Endothelial cell of umbilical vein (primary cell): ENCODE results near the gene FAM118A. TPM values are rescaled to one million over a fixed set of nuclear protein-coding genes. Genes with fewer than 3 reads are reported as not detected.

Experiments used
- BruUV-seq: library from RNA; stranded (reverse); fragments of 400-500 nt; replicated peaks from 2 replicates; lab custom pipeline; 2021; lab: Mats Ljungman, UMichigan
- CTCF ChIA-PET: fragments of 300-600, 350-600 bp; sonication (Branson Sonifier 250); formaldehyde crosslinking; loops from one replicate; lab custom pipeline; 2021; ENCODE audit warnings: antibody characterized with exemption, inconsistent platforms; lab: Charles Lee
- POLR2A ChIA-PET: fragments of 300-600, 350-600 bp; sonication (Branson Sonifier 250); formaldehyde crosslinking; loops from one replicate; lab custom pipeline; 2021; ENCODE audit warnings: antibody characterized with exemption, inconsistent platforms; lab: Charles Lee
- DNase-seq: peaks from one replicate; pipeline ENCODE4 v3.0.0-alpha.2; 2011; ENCODE audit warnings: low read depth, low spot score
- FAIRE-seq: peaks from 2 replicates; lab custom pipeline; 2011; peaks lifted over from hg19 to GRCh38; lab: Jason Lieb, UNC
- H2AFZ ChIP-seq: 2 replicates; pipeline ENCODE4 v1.6.0; 2012; ENCODE audit warnings: low read depth, low read length, control low read depth, inconsistent platforms
- H3K27ac ChIP-seq: 2 replicates; pipeline ENCODE4 v1.5.1; 2011; ENCODE audit warnings: low read depth, mild to moderate bottlenecking, control low read depth, low read length, moderate library complexity; ENCODE audit not compliant: insufficient read depth
- H3K27me3 ChIP-seq, 2 experiments: 2 replicates each; pipeline versions ENCODE4 v1.6.0 to v1.6.1; 2011; ENCODE audit warnings: low read length in 2 of 2, mixed read lengths in 1 of 2; ENCODE audit not compliant: control insufficient read depth in 2 of 2, insufficient read depth in 2 of 2
- H3K36me3 ChIP-seq, 2 experiments: 2 replicates in 1 of 2; 3 replicates in 1 of 2; pipeline ENCODE4 v1.5.1; 2011; ENCODE audit warnings: low read length in 2 of 2, mild to moderate bottlenecking in 1 of 2, moderate library complexity in 1 of 2; ENCODE audit not compliant: control insufficient read depth in 2 of 2, insufficient read depth in 2 of 2; ENCODE audit errors: extremely low read depth in 1 of 2
- H3K4me1 ChIP-seq: 3 replicates; pipeline ENCODE4 v1.5.1; 2011; ENCODE audit warnings: mild to moderate bottlenecking, low read length; ENCODE audit not compliant: control insufficient read depth, insufficient read depth; ENCODE audit errors: extremely low read depth
- H3K4me2 ChIP-seq: 2 replicates; pipeline ENCODE4 v1.6.1; 2011; ENCODE audit warnings: low read length, control low read depth, mixed read lengths; ENCODE audit not compliant: insufficient read depth
- H3K4me3 ChIP-seq, 3 experiments: fragments of 200-600 bp in 1 of 3; sonication (generic), shearing (Covaris generic) in 1 of 3; replicated peaks in 1 of 3; 2 replicates each; pipeline ENCODE4 v1.5.1; 2011 to 2016; ENCODE audit warnings: control low read depth in 3 of 3, low read length in 3 of 3, mild to moderate bottlenecking in 2 of 3, inconsistent platforms in 1 of 3, low read depth in 1 of 3, moderate library complexity in 1 of 3; ENCODE audit not compliant: insufficient read depth in 1 of 3
- H3K79me2 ChIP-seq: 2 replicates; pipeline ENCODE4 v1.6.0; 2012; ENCODE audit warnings: low read length, inconsistent platforms; ENCODE audit not compliant: control insufficient read depth, insufficient read depth
- H3K9ac ChIP-seq: replicated peaks from 2 replicates; pipeline ENCODE3; 2011; ENCODE audit warnings: low read length, control low read depth; ENCODE audit not compliant: insufficient read depth; ENCODE audit errors: extremely low read depth
- H3K9me1 ChIP-seq: replicated peaks from 3 replicates; pipeline ENCODE4 v1.6.0; 2011; ENCODE audit warnings: mild to moderate bottlenecking, low read length; ENCODE audit not compliant: control insufficient read depth, insufficient read depth; ENCODE audit errors: extremely low read depth
- H3K9me3 ChIP-seq: replicated peaks from 2 replicates; pipeline ENCODE4 v1.5.1; 2012; ENCODE audit warnings: low read length, inconsistent platforms; ENCODE audit not compliant: control insufficient read depth, insufficient read depth
- H4K20me1 ChIP-seq: replicated peaks from 2 replicates; pipeline ENCODE3; 2011; ENCODE audit warnings: mild to moderate bottlenecking, low read length; ENCODE audit not compliant: control insufficient read depth, insufficient read depth; ENCODE audit errors: extremely low read depth
- EZH2 ChIP-seq: IDR thresholded peaks from 2 replicates; pipeline ENCODE4 v1.6.1; 2012; ENCODE audit warnings: borderline replicate concordance, low read depth, mild to moderate bottlenecking, moderate library complexity, low read length, inconsistent platforms; ENCODE audit not compliant: severe bottlenecking
- FOS ChIP-seq: IDR thresholded peaks from 2 replicates; pipeline ENCODE4 v1.6.1; 2011; ENCODE audit warnings: mild to moderate bottlenecking, low read length, moderate library complexity, borderline replicate concordance; ENCODE audit not compliant: insufficient read depth
- GATA2 ChIP-seq: IDR thresholded peaks from 2 replicates; pipeline ENCODE4 v1.7.0; 2011; ENCODE audit warnings: low read depth, mild to moderate bottlenecking, moderate library complexity, mixed read lengths, low read length; ENCODE audit not compliant: insufficient read length, insufficient read depth
- JUN ChIP-seq: IDR thresholded peaks from 2 replicates; pipeline ENCODE4 v1.6.1; 2011; ENCODE audit warnings: borderline replicate concordance, low read depth; ENCODE audit not compliant: insufficient read length, insufficient read depth
- MYC ChIP-seq: IDR thresholded peaks from one replicate; pipeline ENCODE4 v1.6.1; 2011; ENCODE audit warnings: mild to moderate bottlenecking, low read depth, low read length
- POLR2A ChIP-seq: IDR thresholded peaks from 2 replicates; pipeline ENCODE4 v1.6.1; 2012; ENCODE audit warnings: low read depth, mild to moderate bottlenecking, control low read depth, low read length
- POLR2AphosphoS5 ChIP-seq: IDR thresholded peaks from 2 replicates; pipeline ENCODE4 v1.6.1; 2012; ENCODE audit warnings: low read depth, mild to moderate bottlenecking, control low read depth, low read length, moderate library complexity; ENCODE audit not compliant: insufficient read depth
- dilution Hi-C: fragments of 300-500 bp; cut with MboI; formaldehyde crosslinking; loops from one replicate; pipeline ENCODE4 v1.15.0; 2019; ENCODE audit warnings: low sequenced_read_pairs; ENCODE audit not compliant: extremely low pct_ligation_motif_present
- intact Hi-C: fragments of 100-400 bp; cut with micrococcal nuclease; formaldehyde crosslinking; loops from one replicate; pipeline ENCODE4 v1.10.0; 2022
- polyA plus RNA-seq, 4 experiments: library from polyadenylated mRNA; depleted of rRNA in 3 of 4; stranded (reverse) in 3 of 4; unstranded in 1 of 4; fragments of >200 nt; gene quantifications; 2 replicates each; pipeline versions ENCODE4 v1.2.1 to v1.2.3, GENCODE V29; 2011 to 2012; ENCODE audit warnings: missing spikeins in 1 of 4
- total RNA-seq: library from RNA; stranded (reverse); gene quantifications from 2 replicates; pipeline ENCODE4 v1.2.3, GENCODE V29; 2021
- TF ChIP-seq, protein P1 (sequence below), 2 donors: IDR thresholded peaks; 1 replicate in 1 of 2; 2 replicates in 1 of 2; pipeline ENCODE4 v1.5.1; 2011; ENCODE audit warnings: low read length in 2 of 2, mild to moderate bottlenecking in 2 of 2, moderate library complexity in 2 of 2, control low read depth in 1 of 2, inconsistent platforms in 1 of 2, low read depth in 1 of 2; ENCODE audit not compliant: insufficient read depth in 1 of 2; ENCODE audit errors: extremely low read depth in 1 of 2
- TF ChIP-seq, protein P2 (sequence below): IDR thresholded peaks from 2 replicates; pipeline ENCODE4 v1.6.1; 2011; ENCODE audit not compliant: insufficient read depth, insufficient read length

Gene FAM118A
- total and polyA plus RNA-seq, 2 donors (not counting 3 experiments of a cell fraction or from before 2014, with no cell fraction given), result 20.2 to 25.6 TPM

DNA sequence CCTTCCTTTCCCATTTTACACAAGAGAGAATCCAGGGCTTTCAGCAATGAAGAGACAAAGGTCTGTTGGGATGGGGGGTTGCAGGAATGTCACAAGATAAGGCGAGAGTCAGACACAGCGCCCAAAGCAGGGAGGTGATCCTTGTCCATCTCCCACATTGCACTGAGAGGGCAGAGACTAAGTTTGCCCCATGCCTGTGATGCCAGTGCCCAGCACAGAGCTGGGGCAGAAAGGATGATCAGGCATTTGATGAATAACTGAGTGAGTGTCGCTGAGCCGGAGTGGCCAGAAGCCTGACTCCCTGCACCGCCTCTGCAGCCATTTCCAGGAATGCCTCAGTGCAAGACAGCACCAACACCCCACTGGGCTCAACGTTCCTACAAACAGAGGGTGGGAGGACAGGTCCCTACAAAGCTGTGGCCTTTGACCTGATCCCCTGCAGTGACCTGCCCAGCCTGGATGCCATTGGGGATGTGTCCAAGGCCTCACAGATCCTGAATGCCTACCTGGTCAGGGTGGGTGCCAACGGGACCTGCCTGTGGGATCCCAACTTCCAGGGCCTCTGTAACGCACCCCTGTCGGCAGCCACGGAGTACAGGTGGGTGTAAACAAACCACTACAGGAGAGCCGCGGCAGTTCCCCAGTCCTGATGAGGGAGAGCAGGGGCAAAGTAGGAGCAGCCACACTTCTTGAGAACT is 22.7 kb upstream of the FAM118A start:
- Histone ChIP-seq H2AFZ (no peak overlapping the region), H3K27me3 (peaks cover 12 to 28% of the 10 kb centered on the region in 2 experiments), H3K4me3 (no peak overlapping the region), H3K36me3 (no peaks in the 10 kb centered on the region), H3K4me1 (peaks cover 3% of the 10 kb centered on the region), H3K9me3 (no peaks in the 10 kb centered on the region), H3K9ac (no peak overlapping the region), H3K4me2 (no peak overlapping the region), H3K79me2 (no peaks in the 10 kb centered on the region), H4K20me1 (no peaks in the 10 kb centered on the region), H3K27ac (no peak overlapping the region), H3K9me1 (no peaks in the 10 kb centered on the region)
- CTCF ChIA-PET, result interaction anchor here (1.3 kb wide), 1 partner anchor 68 kb away, joined by 3 read pairs; no protein-coding TSS in a partner anchor
- intact Hi-C loops, result no loop called here
- dilution Hi-C loops, result no loop called here
- POLR2A ChIA-PET, result interaction anchor here (0.6 kb wide), 1 partner anchor 95 kb away, joined by 5 read pairs; no protein-coding TSS in a partner anchor
- DNase-seq, result no peak
- BruUV-seq, result no TSS peak
- no peak for FAIRE-seq
- TF ChIP-seq POLR2A, result no peak
- TF ChIP-seq JUN, result no peak
- TF ChIP-seq, protein P1, sequence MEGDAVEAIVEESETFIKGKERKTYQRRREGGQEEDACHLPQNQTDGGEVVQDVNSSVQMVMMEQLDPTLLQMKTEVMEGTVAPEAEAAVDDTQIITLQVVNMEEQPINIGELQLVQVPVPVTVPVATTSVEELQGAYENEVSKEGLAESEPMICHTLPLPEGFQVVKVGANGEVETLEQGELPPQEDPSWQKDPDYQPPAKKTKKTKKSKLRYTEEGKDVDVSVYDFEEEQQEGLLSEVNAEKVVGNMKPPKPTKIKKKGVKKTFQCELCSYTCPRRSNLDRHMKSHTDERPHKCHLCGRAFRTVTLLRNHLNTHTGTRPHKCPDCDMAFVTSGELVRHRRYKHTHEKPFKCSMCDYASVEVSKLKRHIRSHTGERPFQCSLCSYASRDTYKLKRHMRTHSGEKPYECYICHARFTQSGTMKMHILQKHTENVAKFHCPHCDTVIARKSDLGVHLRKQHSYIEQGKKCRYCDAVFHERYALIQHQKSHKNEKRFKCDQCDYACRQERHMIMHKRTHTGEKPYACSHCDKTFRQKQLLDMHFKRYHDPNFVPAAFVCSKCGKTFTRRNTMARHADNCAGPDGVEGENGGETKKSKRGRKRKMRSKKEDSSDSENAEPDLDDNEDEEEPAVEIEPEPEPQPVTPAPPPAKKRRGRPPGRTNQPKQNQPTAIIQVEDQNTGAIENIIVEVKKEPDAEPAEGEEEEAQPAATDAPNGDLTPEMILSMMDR (IDR thresholded peaks at IDR 0.05; ENCODE audit: extremely low read depth in 1 of 2, insufficient read depth in 1 of 2, low read depth in 1 of 2, low read length in 2 of 2), result no peak
- TF ChIP-seq POLR2AphosphoS5, result no peak
- TF ChIP-seq, protein P2, sequence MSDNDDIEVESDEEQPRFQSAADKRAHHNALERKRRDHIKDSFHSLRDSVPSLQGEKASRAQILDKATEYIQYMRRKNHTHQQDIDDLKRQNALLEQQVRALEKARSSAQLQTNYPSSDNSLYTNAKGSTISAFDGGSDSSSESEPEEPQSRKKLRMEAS, result no peak
- no peak for TF ChIP-seq GATA2
- no peak for TF ChIP-seq MYC
- TF ChIP-seq FOS, result no peak
- TF ChIP-seq EZH2, result no peak
